Peyer's patch (tissue), 4 donors: ENCODE data around the gene RAPGEF1.

Experiments
- POLR2A ChIP-seq, 2 donors: fragments of 450-650 bp; IDR thresholded peaks; one replicate each; pipeline ENCODE4 v1.5.1; 2017; ENCODE audit warnings: antibody characterized with exemption in 2 of 2, mild to moderate bottlenecking in 2 of 2, moderate library complexity in 2 of 2
- TF ChIP-seq, protein P1 (sequence below), 6 experiments: fragments of 450-650 bp in 4 of 6; fragments of 200-600 bp in 2 of 6; sonication (generic) in 1 of 6; IDR thresholded peaks; one replicate each; pipeline ENCODE4 v1.5.1; 2017 to 2019; ENCODE audit warnings: antibody characterized with exemption in 6 of 6, mild to moderate bottlenecking in 3 of 6, moderate library complexity in 1 of 6

DNA sequence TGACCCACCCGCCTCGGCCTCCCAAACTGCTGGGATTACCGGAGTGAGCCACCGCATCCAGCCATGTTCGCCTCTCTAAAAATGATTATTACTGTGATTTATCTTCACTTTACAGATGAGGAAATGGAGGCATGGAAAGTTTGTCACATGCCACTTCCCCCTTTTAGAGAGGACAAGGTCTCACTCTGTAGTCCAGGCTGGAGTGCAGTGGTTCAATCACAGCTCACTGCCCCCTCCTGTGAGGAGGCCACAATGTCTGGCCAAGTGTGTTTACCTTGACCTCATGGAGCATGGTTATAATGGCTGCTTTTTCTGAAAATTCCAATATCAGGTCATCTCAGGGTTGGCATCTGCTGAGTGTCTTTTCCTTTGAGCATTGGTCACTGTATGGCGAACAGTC lies 187.8 kb downstream of the RAPGEF1 start:
- TF ChIP-seq, protein P1, sequence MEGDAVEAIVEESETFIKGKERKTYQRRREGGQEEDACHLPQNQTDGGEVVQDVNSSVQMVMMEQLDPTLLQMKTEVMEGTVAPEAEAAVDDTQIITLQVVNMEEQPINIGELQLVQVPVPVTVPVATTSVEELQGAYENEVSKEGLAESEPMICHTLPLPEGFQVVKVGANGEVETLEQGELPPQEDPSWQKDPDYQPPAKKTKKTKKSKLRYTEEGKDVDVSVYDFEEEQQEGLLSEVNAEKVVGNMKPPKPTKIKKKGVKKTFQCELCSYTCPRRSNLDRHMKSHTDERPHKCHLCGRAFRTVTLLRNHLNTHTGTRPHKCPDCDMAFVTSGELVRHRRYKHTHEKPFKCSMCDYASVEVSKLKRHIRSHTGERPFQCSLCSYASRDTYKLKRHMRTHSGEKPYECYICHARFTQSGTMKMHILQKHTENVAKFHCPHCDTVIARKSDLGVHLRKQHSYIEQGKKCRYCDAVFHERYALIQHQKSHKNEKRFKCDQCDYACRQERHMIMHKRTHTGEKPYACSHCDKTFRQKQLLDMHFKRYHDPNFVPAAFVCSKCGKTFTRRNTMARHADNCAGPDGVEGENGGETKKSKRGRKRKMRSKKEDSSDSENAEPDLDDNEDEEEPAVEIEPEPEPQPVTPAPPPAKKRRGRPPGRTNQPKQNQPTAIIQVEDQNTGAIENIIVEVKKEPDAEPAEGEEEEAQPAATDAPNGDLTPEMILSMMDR (IDR thresholded peaks at IDR 0.05) = no peak
- no peak for TF ChIP-seq POLR2A (IDR thresholded peaks at IDR 0.05)
